Mucosa of descending colon (tissue), 3 donors: ENCODE results near the gene PRKACG. TPM values are rescaled to one million over a fixed set of nuclear protein-coding genes. Genes with fewer than 3 reads are reported as not detected.

ENCODE experiments used
- ATAC-seq: fragments of 200-7000 bp; cut with Tn5 transposase; one replicate; pipeline ENCODE4 v1.9.1; 2020; ENCODE audit warnings: mild to moderate bottlenecking, moderate library complexity
- DNase-seq, 3 donors: peaks; one replicate each; pipeline ENCODE4 v3.0.0-alpha.2; 2020
- H3K36me3 ChIP-seq: fragments of 200-600 bp; one replicate; pipeline ENCODE4 v1.8.0; 2021; ENCODE audit warnings: low read depth, mild to moderate bottlenecking
- H3K4me1 ChIP-seq: fragments of 200-600 bp; one replicate; pipeline ENCODE4 v1.8.0; 2021; ENCODE audit warnings: low read depth, mild to moderate bottlenecking
- H3K4me3 ChIP-seq: fragments of 200-600 bp; one replicate; pipeline ENCODE4 v1.8.0; 2021; ENCODE audit warnings: mild to moderate bottlenecking
- H3K9me3 ChIP-seq: fragments of 200-600 bp; one replicate; pipeline ENCODE4 v1.8.0; 2021; ENCODE audit warnings: mild to moderate bottlenecking
- CTCF ChIP-seq: fragments of 200-600 bp; IDR thresholded peaks from one replicate; pipeline ENCODE4 v1.8.0; 2022; ENCODE audit warnings: antibody characterized with exemption, mild to moderate bottlenecking
- intact Hi-C, 2 donors: fragments of 100-400 bp; cut with DNase I in 1 of 2; cut with micrococcal nuclease in 1 of 2; formaldehyde crosslinking; loops; one replicate each; pipeline versions ENCODE4 v1.11.0 to v1.11.1; 2022; cut with DNase I, micrococcal nuclease
- total RNA-seq, 3 donors: library from RNA; stranded (reverse); fragmentation: NEBNext Ultra II Directional in 2 of 3; extraction: Animal tissue kit (Norgen Biotek cat#: 25700) in 2 of 3; gene quantifications; one replicate each; pipeline versions ENCODE4 v1.2.1 to v1.2.4, GENCODE V29; 2021 to 2023
- donor health status: DM: no; HTN: no; CAD: no; lungs with moderate emphysema.
- donor health status: DM: no; HTN: no; CAD: no.
- donor health status: DM: no; HTN: yes; CAD: no.

PRKACG gene
- total RNA-seq, 3 donors from 2014 or later, result not detected

DNA sequence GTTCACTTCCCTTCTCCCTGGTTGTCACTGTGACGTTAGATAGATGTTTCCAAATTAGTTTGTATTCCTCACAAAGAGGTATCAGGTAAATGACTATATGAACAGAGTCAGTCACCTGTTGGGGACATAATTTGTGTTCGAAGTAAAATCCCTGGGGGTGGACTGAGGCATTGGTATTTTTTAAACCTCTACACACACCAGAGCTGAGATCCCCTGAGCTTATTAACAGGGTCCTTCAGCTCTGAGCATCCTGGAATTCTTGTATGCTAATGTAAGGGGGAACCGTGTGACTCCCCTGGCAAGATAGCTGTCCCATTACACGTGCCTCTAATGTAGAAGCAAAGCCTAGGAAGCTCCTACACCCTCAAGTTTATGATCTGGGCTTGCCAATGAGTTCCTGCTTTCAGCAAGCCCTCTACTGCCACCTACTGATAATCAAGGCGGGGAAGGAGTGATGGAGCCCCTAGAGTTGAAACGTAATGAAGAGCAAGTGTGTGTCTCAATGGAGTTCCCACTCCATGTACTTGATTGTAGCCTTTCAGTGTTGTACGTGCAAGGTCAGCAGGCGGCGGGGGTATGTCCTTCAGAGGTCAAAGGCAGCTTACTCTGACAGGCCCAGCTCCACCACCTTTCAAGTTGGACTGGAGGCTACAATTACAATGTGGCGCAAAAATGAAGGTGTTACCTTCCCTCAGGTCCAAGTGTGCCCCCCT, 14.4 kb downstream of the PRKACG start:
- H3K4me3 ChIP-seq, result no peak overlapping the region
- DNase-seq, result peak in 2 of 3 donors; percentile 48 to 89
- peak; percentile 34 for TF ChIP-seq CTCF
- H3K4me1 ChIP-seq, result no peaks in the 10 kb centered on the region
- peak; percentile 94 for ATAC-seq
- intact Hi-C loops, result no loop called here
- H3K36me3 ChIP-seq, result no peaks in the 10 kb centered on the region
- no peaks in the 10 kb centered on the region for H3K9me3 ChIP-seq

DNA sequence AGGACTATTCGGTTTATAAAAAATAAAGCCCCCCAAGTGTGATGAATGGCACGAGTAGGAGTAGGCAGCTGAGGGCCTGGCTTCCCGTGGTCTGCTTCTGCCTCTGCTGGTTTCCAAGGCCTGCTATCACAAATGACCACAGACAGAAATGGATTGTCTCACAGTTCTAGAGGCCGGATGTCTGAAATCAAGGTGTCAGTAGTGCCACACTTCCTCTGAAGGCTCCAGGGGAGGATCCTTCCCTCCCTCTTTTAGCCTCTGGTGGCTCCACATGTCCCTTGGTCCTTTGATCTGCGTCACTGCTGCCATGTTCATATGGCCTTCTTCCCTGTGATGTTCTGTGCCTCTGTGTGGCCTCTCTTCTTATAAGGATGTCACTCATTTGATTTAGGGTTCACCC, 15.1 kb downstream of the PRKACG start:
- intact Hi-C loops, result no loop called here
- peak; percentile 14 for ATAC-seq
- TF ChIP-seq CTCF, result no peak

GRCh38 chr9:68998385-68998784, 15.5 kb downstream of the PRKACG start:
- TF ChIP-seq CTCF, result no peak
- intact Hi-C loops, result no loop called here
- no peak for DNase-seq

More for the DNA sequence above, 15.1 kb downstream of the PRKACG start:
- no peak for DNase-seq
- Histone ChIP-seq H3K4me1 (no peaks in the 10 kb centered on the region), H3K4me3 (no peak overlapping the region), H3K9me3 (no peaks in the 10 kb centered on the region), H3K36me3 (no peaks in the 10 kb centered on the region)

DNA sequence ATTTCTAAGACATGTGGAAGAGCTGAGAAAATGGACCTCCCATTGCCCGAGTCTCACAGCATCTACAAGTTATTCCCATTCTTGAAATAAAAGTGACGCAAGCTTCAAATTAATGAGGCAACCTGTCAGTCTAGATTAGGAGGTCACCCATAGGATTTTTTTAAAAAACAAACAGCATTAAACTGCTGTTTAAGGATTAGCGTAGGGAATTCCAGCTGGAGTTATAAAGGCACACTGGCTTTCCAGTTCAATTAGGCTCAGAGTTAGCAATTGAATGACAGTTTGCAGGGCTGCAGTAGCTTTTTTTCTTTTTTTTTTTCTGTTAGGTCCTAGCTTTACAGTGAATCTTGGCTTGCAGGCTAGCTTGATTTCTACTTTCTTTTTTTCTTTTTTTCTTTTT, 16.2 kb downstream of the PRKACG start:
- Histone ChIP-seq H3K9me3 (no peaks in the 10 kb centered on the region), H3K4me1 (no peaks in the 10 kb centered on the region), H3K36me3 (no peaks in the 10 kb centered on the region), H3K4me3 (no peak overlapping the region)
- no peak for TF ChIP-seq CTCF
- intact Hi-C loops, result no loop called here
- DNase-seq, result no peak
- no peak for ATAC-seq

More at GRCh38 chr9:68998385-68998784, 15.5 kb downstream of the PRKACG start:
- no peak for ATAC-seq
- no peak overlapping the region for H3K4me3 ChIP-seq
- no peaks in the 10 kb centered on the region for H3K9me3 ChIP-seq
- no peaks in the 10 kb centered on the region for H3K36me3 ChIP-seq
- no peaks in the 10 kb centered on the region for H3K4me1 ChIP-seq

DNA sequence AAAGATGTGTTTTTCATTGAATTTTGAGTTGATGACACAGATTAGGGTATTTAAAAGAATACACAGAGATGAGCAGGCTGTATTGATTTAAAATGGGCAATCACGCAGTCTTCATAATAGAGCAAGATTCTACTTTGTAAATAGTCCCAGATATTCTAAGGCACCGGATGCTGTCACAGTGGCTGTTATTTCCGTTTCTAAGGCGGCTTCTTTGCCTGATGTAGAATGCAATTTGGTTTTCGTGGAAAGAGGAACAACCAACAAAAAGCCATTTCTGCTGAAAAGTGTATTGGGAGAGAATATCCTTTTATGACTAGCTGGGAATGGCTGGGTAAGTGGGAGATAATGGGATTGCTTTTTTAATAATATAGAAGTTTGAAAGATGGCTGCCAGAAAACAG, 17.5 kb downstream of the PRKACG start:
- H3K4me3 ChIP-seq, result no peak overlapping the region
- H3K4me1 ChIP-seq, result no peaks in the 10 kb centered on the region
- ATAC-seq (no peak), DNase-seq (no peak)
- no peak for TF ChIP-seq CTCF
- H3K9me3 ChIP-seq, result no peaks in the 10 kb centered on the region
- intact Hi-C loops, result no loop called here
- H3K36me3 ChIP-seq, result no peaks in the 10 kb centered on the region
